HEK293T (cell line): ENCODE results near the gene SLAIN2.

Source experiments
- CTCF ChIA-PET: fragments of 350-600 bp; formaldehyde crosslinking; extraction: SDS; loops from one replicate; lab custom pipeline; 2021; ENCODE audit warnings: antibody characterized with exemption, inconsistent platforms; lab: Yijun Ruan, JAX
- POLR2A ChIA-PET: fragments of 350-600 bp; formaldehyde crosslinking; extraction: SDS; loops from one replicate; lab custom pipeline; 2020; ENCODE audit warnings: antibody characterized with exemption, inconsistent platforms; lab: Yijun Ruan, JAX
- DNase-seq: peaks from one replicate; pipeline ENCODE4 v3.0.0; 2012; ENCODE audit warnings: mixed read lengths; ENCODE audit errors: extremely low spot score
- ARNT ChIP-seq: fragments of 450-650 bp; IDR thresholded peaks from 2 replicates; pipeline ENCODE4 v1.6.1; 2017; ENCODE audit warnings: mild to moderate bottlenecking
- BHLHE40 ChIP-seq: fragments of 450-650 bp; IDR thresholded peaks from 2 replicates; pipeline ENCODE4 v1.6.1; 2016; ENCODE audit warnings: mild to moderate bottlenecking, moderate library complexity, borderline replicate concordance
- CTBP1 ChIP-seq: fragments of 450-650 bp; IDR thresholded peaks from 2 replicates; pipeline ENCODE4 v1.6.1; 2016; ENCODE audit warnings: borderline replicate concordance
- ELF4 ChIP-seq: fragments of 450-650 bp; IDR thresholded peaks from 2 replicates; pipeline ENCODE4 v1.6.1; 2017; ENCODE audit warnings: antibody characterized with exemption
- FOXA1 ChIP-seq: fragments of 450-650 bp; IDR thresholded peaks from 2 replicates; pipeline ENCODE4 v1.6.1; 2016; ENCODE audit warnings: mild to moderate bottlenecking
- FOXK2 ChIP-seq: fragments of 450-650 bp; IDR thresholded peaks from 2 replicates; pipeline ENCODE4 v1.6.1; 2016; ENCODE audit warnings: mild to moderate bottlenecking
- FOXM1 ChIP-seq: fragments of 450-650 bp; IDR thresholded peaks from 2 replicates; pipeline ENCODE4 v1.6.1; 2017; ENCODE audit warnings: mild to moderate bottlenecking, borderline replicate concordance
- HDGF ChIP-seq: fragments of 450-650 bp; IDR thresholded peaks from 2 replicates; pipeline ENCODE4 v1.6.1; 2017; ENCODE audit warnings: antibody characterized with exemption, borderline replicate concordance
- L3MBTL2 ChIP-seq: fragments of 450-650 bp; conservative IDR thresholded peaks from 2 replicates; pipeline ENCODE4 v1.6.1; 2016; ENCODE audit warnings: mild to moderate bottlenecking
- LEF1 ChIP-seq: fragments of 450-650 bp; IDR thresholded peaks from 2 replicates; pipeline ENCODE4 v1.6.1; 2017; ENCODE audit warnings: mild to moderate bottlenecking, borderline replicate concordance
- NFRKB ChIP-seq: fragments of 450-650 bp; IDR thresholded peaks from 2 replicates; pipeline ENCODE4 v1.6.1; 2016; ENCODE audit warnings: mild to moderate bottlenecking, moderate library complexity
- PKNOX1 ChIP-seq: fragments of 450-650 bp; IDR thresholded peaks from 2 replicates; pipeline ENCODE4 v1.6.1; 2016
- SP1 ChIP-seq: fragments of 450-650 bp; IDR thresholded peaks from 2 replicates; pipeline ENCODE4 v1.6.1; 2017
- SUZ12 ChIP-seq: fragments of 450-650 bp; IDR thresholded peaks from 2 replicates; pipeline ENCODE4 v1.6.1; 2016; ENCODE audit warnings: mild to moderate bottlenecking
- TARDBP ChIP-seq: fragments of 450-650 bp; IDR thresholded peaks from 2 replicates; pipeline ENCODE4 v1.6.1; 2016
- ZNF384 ChIP-seq: fragments of 450-650 bp; IDR thresholded peaks from 2 replicates; pipeline ENCODE4 v1.6.1; 2016

The SLAIN2 gene

GRCh38 chr4:48380583-48381167 is 39.3 kb downstream of the SLAIN2 start:
- POLR2A ChIA-PET: no interaction called here
- CTCF ChIA-PET: no interaction called here
- no peak for DNase-seq
- no peak for TF ChIP-seq PKNOX1
- no peak for TF ChIP-seq FOXK2
- no peak for TF ChIP-seq FOXM1
- TF ChIP-seq NFRKB: no peak
- no peak for TF ChIP-seq SUZ12
- TF ChIP-seq ELF4: no peak
- TF ChIP-seq SP1: no peak
- TF ChIP-seq LEF1: no peak
- TF ChIP-seq ZNF384: no peak
- TF ChIP-seq FOXA1: no peak
- TF ChIP-seq L3MBTL2: no peak
- TF ChIP-seq HDGF: no peak
- TF ChIP-seq TARDBP: no peak

- POLR2A ChIA-PET: no interaction called here
- TF ChIP-seq FOXM1: no peak
- CTCF ChIA-PET: no interaction called here
- no peak for DNase-seq
Observed at GRCh38 chr4:48388525-48389154, 47.3 kb downstream of the SLAIN2 start.

- ChIA-PET CTCF (no interaction called here), POLR2A (no interaction called here)
- DNase-seq: no peak
- TF ChIP-seq ARNT (no peak), CTBP1 (no peak), FOXM1 (no peak), FOXA1 (no peak), TARDBP (no peak), ZNF384 (no peak), SUZ12 (no peak), HDGF (no peak), PKNOX1 (no peak), L3MBTL2 (no peak), FOXK2 (no peak), NFRKB (no peak), BHLHE40 (no peak), SP1 (no peak), ELF4 (no peak), LEF1 (no peak)
Observed at GRCh38 chr4:48396043-48396442, 54.7 kb downstream of the SLAIN2 start.

- DNase-seq: no peak
- TF ChIP-seq FOXA1 (no peak), HDGF (no peak), SP1 (no peak), FOXK2 (no peak), CTBP1 (no peak), NFRKB (no peak), ZNF384 (no peak), ARNT (no peak), ELF4 (no peak)
- CTCF ChIA-PET: no interaction called here
- POLR2A ChIA-PET: no interaction called here
Observed at GRCh38 chr4:48400416-48400815, 59.1 kb downstream of the SLAIN2 start.

GRCh38 chr4:48403358-48403757 is 62.0 kb downstream of the SLAIN2 start:
- no peak for TF ChIP-seq NFRKB
- TF ChIP-seq FOXA1: no peak
- TF ChIP-seq BHLHE40: no peak
- TF ChIP-seq FOXK2: no peak
- TF ChIP-seq LEF1: no peak
- no peak for TF ChIP-seq SP1
- TF ChIP-seq ARNT: no peak
- TF ChIP-seq L3MBTL2: no peak
- no peak for TF ChIP-seq CTBP1
- no peak for TF ChIP-seq ZNF384
- TF ChIP-seq TARDBP: no peak
- no peak for TF ChIP-seq PKNOX1
- DNase-seq: no peak
- ChIA-PET POLR2A (no interaction called here), CTCF (no interaction called here)

- POLR2A ChIA-PET: no interaction called here
- DNase-seq: no peak
Observed at GRCh38 chr4:48403779-48404178, 62.5 kb downstream of the SLAIN2 start.

More at GRCh38 chr4:48403779-48404178, 62.5 kb downstream of the SLAIN2 start:
- CTCF ChIA-PET: no interaction called here
- no peak for TF ChIP-seq FOXA1
- no peak for TF ChIP-seq NFRKB
- no peak for TF ChIP-seq HDGF
- no peak for TF ChIP-seq LEF1
- TF ChIP-seq BHLHE40: no peak
- TF ChIP-seq FOXM1: no peak
- no peak for TF ChIP-seq ARNT
- TF ChIP-seq L3MBTL2: no peak
- TF ChIP-seq PKNOX1: no peak
- TF ChIP-seq ELF4: no peak
- TF ChIP-seq ZNF384: no peak
- no peak for TF ChIP-seq TARDBP
- TF ChIP-seq SUZ12: no peak
- no peak for TF ChIP-seq FOXK2
